ENCODE measurements around the gene ZNRF4.

The ZNRF4 gene

GRCh38 chr19:5434970-5435641 lies 20.1 kb upstream of the ZNRF4 start (continued):
- TF ChIP-seq, protein P1, sequence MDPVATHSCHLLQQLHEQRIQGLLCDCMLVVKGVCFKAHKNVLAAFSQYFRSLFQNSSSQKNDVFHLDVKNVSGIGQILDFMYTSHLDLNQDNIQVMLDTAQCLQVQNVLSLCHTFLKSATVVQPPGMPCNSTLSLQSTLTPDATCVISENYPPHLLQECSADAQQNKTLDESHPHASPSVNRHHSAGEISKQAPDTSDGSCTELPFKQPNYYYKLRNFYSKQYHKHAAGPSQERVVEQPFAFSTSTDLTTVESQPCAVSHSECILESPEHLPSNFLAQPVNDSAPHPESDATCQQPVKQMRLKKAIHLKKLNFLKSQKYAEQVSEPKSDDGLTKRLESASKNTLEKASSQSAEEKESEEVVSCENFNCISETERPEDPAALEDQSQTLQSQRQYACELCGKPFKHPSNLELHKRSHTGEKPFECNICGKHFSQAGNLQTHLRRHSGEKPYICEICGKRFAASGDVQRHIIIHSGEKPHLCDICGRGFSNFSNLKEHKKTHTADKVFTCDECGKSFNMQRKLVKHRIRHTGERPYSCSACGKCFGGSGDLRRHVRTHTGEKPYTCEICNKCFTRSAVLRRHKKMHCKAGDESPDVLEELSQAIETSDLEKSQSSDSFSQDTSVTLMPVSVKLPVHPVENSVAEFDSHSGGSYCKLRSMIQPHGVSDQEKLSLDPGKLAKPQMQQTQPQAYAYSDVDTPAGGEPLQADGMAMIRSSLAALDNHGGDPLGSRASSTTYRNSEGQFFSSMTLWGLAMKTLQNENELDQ (tag by site-specific recombination; IDR thresholded peaks at IDR 0.05; ENCODE audit: low read depth), result no peak
- TF ChIP-seq ZNF549 (tag by site-specific recombination; IDR thresholded peaks at IDR 0.05) (no peak), ZFP37 (tag by site-specific recombination; IDR thresholded peaks at IDR 0.05) (no peak), ZNF747 (tag by site-specific recombination; IDR thresholded peaks at IDR 0.05) (no peak), ZNF704 (tag by site-specific recombination; IDR thresholded peaks at IDR 0.05) (no peak), KLF9 (tag by site-specific recombination; IDR thresholded peaks at IDR 0.05; ENCODE audit: low read depth) (no peak), GLIS1 (tag by site-specific recombination; IDR thresholded peaks at IDR 0.05) (peak; percentile 87), ZNF112 (tag by site-specific recombination; IDR thresholded peaks at IDR 0.05) (no peak), KLF17 (tag by site-specific recombination; IDR thresholded peaks at IDR 0.05) (no peak), GLIS2 (tag by site-specific recombination; IDR thresholded peaks at IDR 0.05) (0 out of 2 replicates have a peak, but pooled peaks have one; percentile 15), ZNF239 (tag by site-specific recombination; IDR thresholded peaks at IDR 0.05) (no peak), PATZ1 (tag by site-specific recombination; IDR thresholded peaks at IDR 0.05) (peak; percentile 45; the same call in 1 of the 2 replicates), MEIS1 (CRISPR knock-in tag; IDR thresholded peaks at IDR 0.05; ENCODE audit: borderline replicate concordance) (no peak), ZNF571 (tag by site-specific recombination; IDR thresholded peaks at IDR 0.05) (no peak), EGR2 (tag by site-specific recombination; IDR thresholded peaks at IDR 0.05; ENCODE audit: low read depth) (peak; percentile 55; the same call in 1 of the 2 replicates), ZNF449 (tag by site-specific recombination; IDR thresholded peaks at IDR 0.05) (no peak), SP7 (tag by site-specific recombination; IDR thresholded peaks at IDR 0.05) (peak; percentile 58), ZEB2 (tag by site-specific recombination; IDR thresholded peaks at IDR 0.05) (no peak), ZNF248 (tag by site-specific recombination; IDR thresholded peaks at IDR 0.05) (no peak), ZNF169 (tag by site-specific recombination; IDR thresholded peaks at IDR 0.05) (no peak), ZNF302 (tag by site-specific recombination; IDR thresholded peaks at IDR 0.05; ENCODE audit: low read depth) (no peak), ZNF140 (tag by site-specific recombination; IDR thresholded peaks at IDR 0.05) (no peak), ZSCAN23 (tag by site-specific recombination; IDR thresholded peaks at IDR 0.05) (no peak)
- TF ChIP-seq, protein P2, sequence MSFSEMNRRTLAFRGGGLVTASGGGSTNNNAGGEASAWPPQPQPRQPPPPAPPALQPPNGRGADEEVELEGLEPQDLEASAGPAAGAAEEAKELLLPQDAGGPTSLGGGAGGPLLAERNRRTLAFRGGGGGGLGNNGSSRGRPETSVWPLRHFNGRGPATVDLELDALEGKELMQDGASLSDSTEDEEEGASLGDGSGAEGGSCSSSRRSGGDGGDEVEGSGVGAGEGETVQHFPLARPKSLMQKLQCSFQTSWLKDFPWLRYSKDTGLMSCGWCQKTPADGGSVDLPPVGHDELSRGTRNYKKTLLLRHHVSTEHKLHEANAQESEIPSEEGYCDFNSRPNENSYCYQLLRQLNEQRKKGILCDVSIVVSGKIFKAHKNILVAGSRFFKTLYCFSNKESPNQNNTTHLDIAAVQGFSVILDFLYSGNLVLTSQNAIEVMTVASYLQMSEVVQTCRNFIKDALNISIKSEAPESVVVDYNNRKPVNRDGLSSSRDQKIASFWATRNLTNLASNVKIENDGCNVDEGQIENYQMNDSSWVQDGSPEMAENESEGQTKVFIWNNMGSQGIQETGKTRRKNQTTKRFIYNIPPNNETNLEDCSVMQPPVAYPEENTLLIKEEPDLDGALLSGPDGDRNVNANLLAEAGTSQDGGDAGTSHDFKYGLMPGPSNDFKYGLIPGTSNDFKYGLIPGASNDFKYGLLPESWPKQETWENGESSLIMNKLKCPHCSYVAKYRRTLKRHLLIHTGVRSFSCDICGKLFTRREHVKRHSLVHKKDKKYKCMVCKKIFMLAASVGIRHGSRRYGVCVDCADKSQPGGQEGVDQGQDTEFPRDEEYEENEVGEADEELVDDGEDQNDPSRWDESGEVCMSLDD (tag by site-specific recombination; IDR thresholded peaks at IDR 0.05), result 0 out of 2 replicates have a peak, but pooled peaks have one; percentile 54
- TF ChIP-seq, protein P3, sequence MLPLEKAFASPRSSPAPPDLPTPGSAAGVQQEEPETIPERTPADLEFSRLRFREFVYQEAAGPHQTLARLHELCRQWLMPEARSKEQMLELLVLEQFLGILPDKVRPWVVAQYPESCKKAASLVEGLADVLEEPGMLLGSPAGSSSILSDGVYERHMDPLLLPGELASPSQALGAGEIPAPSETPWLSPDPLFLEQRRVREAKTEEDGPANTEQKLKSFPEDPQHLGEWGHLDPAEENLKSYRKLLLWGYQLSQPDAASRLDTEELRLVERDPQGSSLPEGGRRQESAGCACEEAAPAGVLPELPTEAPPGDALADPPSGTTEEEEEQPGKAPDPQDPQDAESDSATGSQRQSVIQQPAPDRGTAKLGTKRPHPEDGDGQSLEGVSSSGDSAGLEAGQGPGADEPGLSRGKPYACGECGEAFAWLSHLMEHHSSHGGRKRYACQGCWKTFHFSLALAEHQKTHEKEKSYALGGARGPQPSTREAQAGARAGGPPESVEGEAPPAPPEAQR (tag by site-specific recombination; IDR thresholded peaks at IDR 0.05), result no peak
- TF ChIP-seq, protein P4, sequence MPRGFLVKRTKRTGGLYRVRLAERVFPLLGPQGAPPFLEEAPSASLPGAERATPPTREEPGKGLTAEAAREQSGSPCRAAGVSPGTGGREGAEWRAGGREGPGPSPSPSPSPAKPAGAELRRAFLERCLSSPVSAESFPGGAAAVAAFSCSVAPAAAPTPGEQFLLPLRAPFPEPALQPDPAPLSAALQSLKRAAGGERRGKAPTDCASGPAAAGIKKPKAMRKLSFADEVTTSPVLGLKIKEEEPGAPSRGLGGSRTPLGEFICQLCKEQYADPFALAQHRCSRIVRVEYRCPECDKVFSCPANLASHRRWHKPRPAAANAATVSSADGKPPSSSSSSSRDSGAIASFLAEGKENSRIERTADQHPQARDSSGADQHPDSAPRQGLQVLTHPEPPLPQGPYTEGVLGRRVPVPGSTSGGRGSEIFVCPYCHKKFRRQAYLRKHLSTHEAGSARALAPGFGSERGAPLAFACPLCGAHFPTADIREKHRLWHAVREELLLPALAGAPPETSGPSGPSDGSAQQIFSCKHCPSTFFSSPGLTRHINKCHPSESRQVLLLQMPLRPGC (tag by site-specific recombination; IDR thresholded peaks at IDR 0.05), result peak; percentile 16; the same call in 1 of the 2 replicates

Measured in HEK293 (cell line).